Endodermal cell (in vitro differentiated cells): ENCODE results near the gene MRPS18B. TPM values are rescaled to one million over a fixed set of nuclear protein-coding genes. Genes with fewer than 3 reads are reported as not detected.

Source experiments
- DNase-seq: peaks from one replicate; pipeline ENCODE4 v3.0.0-alpha.2; 2017
- H3K27ac ChIP-seq: 2 replicates; pipeline ENCODE4 v1.5.1; 2013; ENCODE audit warnings: mild to moderate bottlenecking, low read depth, low read length, moderate library complexity
- H3K27me3 ChIP-seq: 2 replicates; pipeline ENCODE4 v1.6.1; 2013; ENCODE audit warnings: mild to moderate bottlenecking, low read length, moderate library complexity; ENCODE audit not compliant: insufficient read depth, control insufficient read depth, poor library complexity, severe bottlenecking
- H3K36me3 ChIP-seq: 2 replicates; pipeline ENCODE4 v1.7.0; 2013; ENCODE audit warnings: mild to moderate bottlenecking, low read length, moderate library complexity; ENCODE audit not compliant: control insufficient read depth, insufficient read depth
- H3K4me1 ChIP-seq: one replicate; pipeline ENCODE4 v1.7.0; 2013; ENCODE audit warnings: low read length; ENCODE audit not compliant: control insufficient read depth, insufficient read depth
- H3K4me3 ChIP-seq: 2 replicates; pipeline ENCODE4 v1.5.1; 2013; ENCODE audit warnings: mild to moderate bottlenecking, low read length, moderate library complexity
- H3K9ac ChIP-seq: 2 replicates; pipeline ENCODE4 v1.6.1; 2013; ENCODE audit warnings: mild to moderate bottlenecking, low read length, moderate library complexity; ENCODE audit not compliant: poor library complexity, severe bottlenecking; ENCODE audit errors: extremely low read depth
- H3K9me3 ChIP-seq: 2 replicates; pipeline ENCODE4 v1.6.1; 2013; ENCODE audit warnings: mild to moderate bottlenecking, low read length, moderate library complexity; ENCODE audit not compliant: control insufficient read depth
- H3K27ac Mint-ChIP-seq: 2 replicates; pipeline ENCODE4 v1.8.0; 2020; ENCODE audit warnings: mixed read lengths
- H3K27me3 Mint-ChIP-seq: 2 replicates; pipeline ENCODE4 v1.8.0; 2021; ENCODE audit warnings: mild to moderate bottlenecking, mixed read lengths; ENCODE audit not compliant: insufficient read depth
- H3K36me3 Mint-ChIP-seq: 2 replicates; pipeline ENCODE4 v1.8.0; 2020; ENCODE audit warnings: low read depth, mixed read lengths
- H3K4me1 Mint-ChIP-seq: 2 replicates; pipeline ENCODE4 v1.8.0; 2020; ENCODE audit warnings: mixed read lengths
- H3K4me3 Mint-ChIP-seq: 2 replicates; pipeline ENCODE4 v1.8.0; 2020; ENCODE audit warnings: mild to moderate bottlenecking, moderate library complexity, mixed read lengths
- H3K9me3 Mint-ChIP-seq: 2 replicates; pipeline ENCODE4 v1.8.0; 2020; ENCODE audit warnings: mild to moderate bottlenecking, mixed read lengths
- CTCF ChIP-seq: fragments of 200-600 bp; sonication (generic); conservative IDR thresholded peaks from 2 replicates; pipeline ENCODE4 v1.5.0; 2021; ENCODE audit warnings: antibody characterized with exemption, mild to moderate bottlenecking
- whole genome bisulfite sequencing, 2 experiments: methylation state at CpG; one replicate each; pipeline versions ENCODE4 v1.1.5 to v1.1.7; 2013; ENCODE audit warnings: missing lambda C conversion rate in 2 of 2, mixed read lengths in 1 of 2; ENCODE audit not compliant: insufficient coverage in 1 of 2, insufficient read length in 1 of 2; 5-methylcytosine and 5-hydroxymethylcytosine counted together
- long read RNA-seq, 4 experiments: library from polyadenylated mRNA in 2 of 4; library from RNA in 1 of 4; library from capped mRNA in 1 of 4; stranded (forward) in 3 of 4; unstranded in 1 of 4; transcript quantifications; one replicate each; pipeline ENCODE4 v2.0.0, GENCODE V29; 2020 to 2021; ENCODE audit warnings: inconsistent platforms in 1 of 4
- polyA plus RNA-seq, 2 experiments: library from polyadenylated mRNA; stranded (reverse); fragments of 50-300 nt; gene quantifications; one replicate each; pipeline ENCODE4 v1.2.3, GENCODE V29; 2013
- total RNA-seq, 2 donors: library from RNA; stranded (reverse); fragmentation: NEBNext Ultra II Directional in 1 of 2; extraction: Animal tissue kit (Norgen Biotek cat#: 25700) in 1 of 2; gene quantifications; 2 replicates in 1 of 2; 3 replicates in 1 of 2; pipeline ENCODE4 v1.2.1, GENCODE V29; 2021

MRPS18B gene
- 10 to 100 TPM; 37.6 to 39.7 TPM for total RNA-seq
- 48.6 TPM for polyA plus RNA-seq (2013, experiment 1 of 2)
- polyA plus RNA-seq (2013, experiment 2 of 2): 45.3 TPM
- long read RNA-seq, experiment 1, transcript MRPS18B-206 (7 exons, 1,532 nt): major isoform, 27 of 42 reads
- long read RNA-seq, experiment 1, partial matches to known transcripts: 9 of 42 reads
- long read RNA-seq, experiment 1, other reads (novel, unspliced or antisense): 6 of 42 reads
- long read RNA-seq, experiment 2, transcript MRPS18B-206 (7 exons, 1,532 nt): major isoform, 98 of 102 reads
- long read RNA-seq, experiment 2, partial matches to known transcripts: 1 of 102 reads
- long read RNA-seq, experiment 2, other reads (novel, unspliced or antisense): 3 of 102 reads
- long read RNA-seq, experiment 3, transcript MRPS18B-206 (7 exons, 1,532 nt): major isoform, 94 of 100 reads
- long read RNA-seq, experiment 3, partial matches to known transcripts: 2 of 100 reads
- long read RNA-seq, experiment 3, other reads (novel, unspliced or antisense): 4 of 100 reads
- long read RNA-seq, experiment 4, transcript MRPS18B-206 (7 exons, 1,532 nt): major isoform, 241 of 254 reads
- long read RNA-seq, experiment 4, partial matches to known transcripts: 2 of 254 reads
- long read RNA-seq, experiment 4, other reads (novel, unspliced or antisense): 11 of 254 reads

DNA sequence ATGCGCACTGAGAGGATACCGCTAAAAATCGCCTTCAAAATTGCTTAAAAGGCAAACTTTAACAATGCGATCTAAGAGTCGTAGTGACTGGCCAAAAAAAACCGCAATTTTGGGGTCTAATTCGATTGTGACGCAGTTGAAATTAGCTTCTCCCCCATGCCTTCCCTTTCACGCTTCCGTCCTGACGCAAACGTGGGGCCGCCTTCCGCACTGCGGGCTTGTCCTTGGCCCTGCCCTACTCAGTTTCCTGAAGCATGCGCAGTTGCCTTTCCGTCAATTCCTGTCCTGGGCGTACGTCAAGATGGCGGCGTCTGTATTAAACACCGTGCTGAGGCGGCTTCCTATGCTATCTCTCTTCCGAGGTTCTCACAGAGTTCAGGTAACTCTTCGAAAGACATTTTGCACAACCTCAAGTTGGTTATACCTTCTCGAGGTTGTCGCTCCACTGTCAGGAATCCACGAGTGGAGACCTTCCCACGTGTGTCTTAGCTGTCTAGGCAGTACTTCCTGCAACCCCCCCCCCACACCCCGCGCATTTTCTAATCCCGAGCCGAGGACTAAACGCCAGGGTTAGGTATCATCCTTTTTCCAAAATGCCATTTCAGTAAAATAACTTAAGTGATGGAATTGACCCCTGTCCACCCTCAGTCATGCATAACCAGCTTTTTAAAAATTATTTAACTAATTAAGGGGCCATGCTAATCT is at the start of gene MRPS18B:
MRPS18B (plus strand) TSS at position 276 of the 705 bp plus-strand sequence; CDS start at position 302, 26 bp downstream.
- Mint-ChIP-seq H3K27me3 (no peaks in the 10 kb centered on the region), H3K9me3 (no peaks in the 10 kb centered on the region), H3K36me3 (peaks cover 43% of the 10 kb centered on the region), H3K27ac (peak within 1 kb of the TSS; percentile 100), H3K4me1 (peaks cover 16% of the 10 kb centered on the region), H3K4me3 (peak within 1 kb of the TSS; percentile 99)
- peak; percentile 97 for DNase-seq
- H3K27ac ChIP-seq: peak within 1 kb of the TSS; percentile 99
- H3K36me3 ChIP-seq: peaks cover 52% of the 10 kb centered on the region
- peak within 1 kb of the TSS; percentile 100 for H3K9ac ChIP-seq
- H3K9me3 ChIP-seq: no peaks in the 10 kb centered on the region
- H3K4me1 ChIP-seq: peaks cover 2% of the 10 kb centered on the region
- TF ChIP-seq CTCF: no peak
- H3K4me3 ChIP-seq: peak within 1 kb of the TSS; percentile 94
- WGBS, 2 experiments: 0 to 1% methylated on average over 26 to 34 of the region's 34 CpGs
- H3K27me3 ChIP-seq: no peaks in the 10 kb centered on the region

DNA sequence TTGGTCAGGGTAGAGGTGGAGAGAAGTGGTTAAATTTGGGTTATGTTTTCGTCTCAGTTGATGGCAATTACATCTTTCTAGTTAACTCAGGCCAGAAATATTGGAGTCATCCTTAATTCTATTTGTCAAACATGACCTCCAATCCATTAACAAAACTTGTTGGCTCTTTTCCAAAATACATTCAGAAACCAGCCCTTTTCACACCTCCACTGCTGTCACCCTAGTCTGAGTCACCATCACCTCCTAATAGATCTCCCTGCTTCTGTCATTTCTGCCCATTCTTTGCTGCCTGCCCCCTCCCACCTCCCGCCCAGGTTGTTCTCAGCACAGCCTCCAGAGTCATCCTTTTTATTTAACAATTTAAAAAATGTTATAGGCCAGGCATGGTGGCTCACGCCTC is 49.4 kb upstream of the MRPS18B start:
- no peak for TF ChIP-seq CTCF
- Histone ChIP-seq H3K27ac (no peak overlapping the region), H3K9me3 (no peaks in the 10 kb centered on the region), H3K4me3 (no peak overlapping the region), H3K27me3 (no peaks in the 10 kb centered on the region), H3K36me3 (peaks cover 2% of the 10 kb centered on the region), H3K9ac (no peak overlapping the region), H3K4me1 (peaks cover 5% of the 10 kb centered on the region)
- Mint-ChIP-seq H3K36me3 (peaks cover 13% of the 10 kb centered on the region), H3K27ac (no peak overlapping the region), H3K9me3 (no peaks in the 10 kb centered on the region), H3K27me3 (no peaks in the 10 kb centered on the region), H3K4me1 (peaks cover 33% of the 10 kb centered on the region), H3K4me3 (no peak overlapping the region)
- no peak for DNase-seq
- WGBS, 2 experiments: 77 to 80% methylated on average over 1 to 3 of the region's 3 CpGs

- Mint-ChIP-seq H3K4me1 (peaks cover 47% of the 10 kb centered on the region), H3K9me3 (no peaks in the 10 kb centered on the region), H3K4me3 (peak overlapping the region; percentile 90), H3K27me3 (no peaks in the 10 kb centered on the region), H3K36me3 (no peaks in the 10 kb centered on the region), H3K27ac (no peak overlapping the region)
- 60 to 83% methylated on average over 1 of the region's 1 CpG for WGBS, 2 experiments
- Histone ChIP-seq H3K9me3 (no peaks in the 10 kb centered on the region), H3K36me3 (peaks cover under 1% of the 10 kb centered on the region), H3K27ac (no peak overlapping the region), H3K9ac (peak overlapping the region; percentile 90), H3K27me3 (no peaks in the 10 kb centered on the region), H3K4me1 (peaks cover 11% of the 10 kb centered on the region), H3K4me3 (peak overlapping the region; percentile 93)
- peak; percentile 62 for DNase-seq
- no peak for TF ChIP-seq CTCF
Observed at GRCh38 chr6:30570263-30570662, 47.4 kb upstream of the MRPS18B start.
